HG02870 (cell line): ENCODE measurements around the gene TMEM87B.
"Not testable (repeated sequence)": the region's sequence is repeated elsewhere in the genome, so short reads cannot be mapped to it uniquely, and the experiment has no call there.

Experiments
- ATAC-seq: cut with Tn5 transposase; IDR thresholded peaks from one replicate; pipeline ENCODE4 v1.9.1; 2021; ENCODE audit warnings: mild to moderate bottlenecking, moderate library complexity; ENCODE audit not compliant: unreplicated experiment

The TMEM87B gene

DNA sequence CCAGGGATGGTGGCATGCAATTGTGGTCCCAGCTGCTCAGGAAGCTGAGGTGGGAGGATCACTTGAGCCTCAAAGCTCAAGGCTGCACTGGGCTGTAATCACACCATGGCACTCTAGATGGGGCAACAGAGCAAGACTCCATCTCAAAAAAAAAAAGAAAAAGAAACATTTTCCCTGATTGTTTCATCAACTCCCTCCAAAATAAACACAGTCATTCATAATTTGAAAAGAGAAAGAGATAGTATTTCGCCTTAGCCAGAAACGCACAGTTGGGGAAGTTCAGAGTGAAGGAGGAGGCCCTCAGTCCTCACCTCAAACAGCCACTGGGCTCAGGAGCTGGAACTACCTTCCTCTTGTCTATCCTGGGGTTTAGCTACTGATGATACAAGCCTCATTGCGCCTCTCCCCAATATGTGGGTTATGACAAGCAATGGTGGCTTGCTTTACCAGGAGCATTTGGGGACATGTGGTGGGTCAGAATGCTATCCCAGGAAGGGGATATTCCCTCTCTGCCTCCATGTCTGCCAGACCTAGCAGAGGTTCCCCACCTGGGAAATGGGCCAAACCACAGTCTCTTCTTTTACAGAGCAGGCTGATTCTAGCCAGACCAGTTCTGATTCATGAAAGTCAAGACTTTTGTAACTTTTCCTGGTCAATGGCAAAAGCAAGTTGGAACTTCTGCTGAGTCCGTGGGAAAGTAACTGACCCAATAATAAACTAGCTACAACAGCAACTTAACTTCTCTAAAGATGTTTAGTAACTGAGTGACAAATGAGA is 22.2 kb upstream of the TMEM87B start:
- no peak for ATAC-seq

DNA sequence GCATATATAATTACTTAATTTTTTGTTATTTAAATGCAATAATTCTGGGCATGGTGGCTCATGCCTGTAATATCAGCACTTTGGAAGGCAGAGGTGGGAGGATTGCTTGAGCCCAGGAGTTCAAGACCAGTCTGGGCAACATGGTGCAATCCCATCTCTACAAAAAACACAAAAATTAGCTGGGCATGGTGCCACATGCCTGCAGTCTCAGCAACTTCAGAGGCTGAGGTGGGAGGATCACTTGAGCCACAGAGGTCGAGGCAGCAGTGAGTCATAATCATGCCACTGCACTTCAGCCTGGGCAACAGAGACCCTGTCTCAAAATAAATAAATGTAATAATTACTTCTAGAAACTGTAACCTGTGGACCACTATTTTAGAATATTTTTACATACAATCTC is 21.5 kb upstream of the TMEM87B start:
- ATAC-seq, result no peak

DNA sequence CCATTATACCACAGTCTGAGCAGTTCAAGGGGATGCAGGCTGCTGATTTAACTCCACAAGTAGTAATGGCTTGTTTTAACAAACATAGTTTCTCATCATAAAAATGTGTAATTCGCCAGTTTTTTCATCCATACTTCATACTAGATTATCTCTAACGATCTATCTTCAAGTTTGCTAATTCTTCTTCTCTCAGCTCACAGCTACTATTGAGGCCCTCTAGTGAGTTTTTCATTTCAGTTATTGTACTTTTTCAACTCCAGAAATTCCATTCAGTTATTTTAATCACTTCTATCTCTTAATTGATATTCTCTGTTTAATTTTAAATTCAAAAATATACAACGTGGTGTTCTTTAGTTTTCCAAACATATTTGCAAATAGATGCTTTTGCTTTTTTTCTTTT is 20.1 kb upstream of the TMEM87B start:
- no peak for ATAC-seq

DNA sequence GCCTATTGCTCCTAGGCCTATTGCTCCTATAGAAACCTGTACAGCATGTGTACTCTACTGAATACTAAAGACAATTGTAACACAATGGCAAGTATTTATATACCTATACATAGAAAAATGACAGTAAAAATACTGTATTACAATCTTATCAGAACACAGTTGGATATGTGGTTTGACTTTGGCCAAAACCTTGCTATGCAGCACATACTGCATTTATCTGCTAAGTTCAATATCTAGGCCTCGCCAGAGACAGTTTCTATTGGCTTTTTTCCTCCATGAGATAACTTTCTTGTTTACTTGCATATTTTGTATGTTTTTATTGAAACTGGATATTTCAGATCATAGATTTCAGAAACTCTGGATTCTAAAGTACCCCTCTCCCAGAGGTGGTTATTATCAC is 19.3 kb upstream of the TMEM87B start:
- no peak for ATAC-seq

DNA sequence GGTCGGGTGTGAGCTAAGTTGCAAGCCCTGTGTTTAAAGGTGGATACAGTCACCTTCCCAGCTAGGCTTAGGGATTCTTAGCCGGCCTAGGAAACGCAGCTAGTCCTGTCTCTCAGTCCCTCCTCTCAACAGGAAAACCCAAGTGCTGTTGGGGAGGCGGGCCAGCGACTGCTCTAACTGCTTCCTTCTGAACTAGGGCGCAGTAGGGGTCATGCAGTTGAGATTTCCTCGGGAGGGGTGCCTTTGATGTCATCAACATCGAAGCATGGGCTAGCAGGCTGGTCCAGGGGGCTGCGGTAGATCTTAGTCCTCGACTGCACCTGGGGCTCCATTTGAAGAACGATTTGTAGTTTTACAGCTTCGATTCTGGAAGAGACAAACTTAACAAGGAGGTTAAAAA is 15.5 kb upstream of the TMEM87B start:
- not testable (repeated sequence) for ATAC-seq

DNA sequence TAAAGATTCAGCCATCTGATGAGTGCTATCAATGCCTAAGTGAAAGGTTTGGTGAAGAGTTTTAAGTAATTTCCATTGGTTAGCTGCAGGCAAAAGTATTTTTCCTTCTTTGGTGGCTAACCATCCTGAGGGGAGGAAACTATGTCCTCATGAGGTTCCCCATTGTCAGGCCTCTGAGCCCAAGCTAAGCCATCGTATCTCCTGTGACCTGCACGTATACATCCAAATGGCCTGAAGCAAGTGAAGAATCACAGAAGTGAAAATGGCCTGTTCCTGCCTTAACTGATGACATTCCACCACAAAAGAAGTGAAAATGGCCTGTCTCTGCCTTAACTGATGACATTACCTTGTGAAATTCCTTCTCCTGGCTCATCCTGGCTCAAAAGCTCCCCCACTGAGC is 15.0 kb upstream of the TMEM87B start:
- not testable (repeated sequence) for ATAC-seq

DNA sequence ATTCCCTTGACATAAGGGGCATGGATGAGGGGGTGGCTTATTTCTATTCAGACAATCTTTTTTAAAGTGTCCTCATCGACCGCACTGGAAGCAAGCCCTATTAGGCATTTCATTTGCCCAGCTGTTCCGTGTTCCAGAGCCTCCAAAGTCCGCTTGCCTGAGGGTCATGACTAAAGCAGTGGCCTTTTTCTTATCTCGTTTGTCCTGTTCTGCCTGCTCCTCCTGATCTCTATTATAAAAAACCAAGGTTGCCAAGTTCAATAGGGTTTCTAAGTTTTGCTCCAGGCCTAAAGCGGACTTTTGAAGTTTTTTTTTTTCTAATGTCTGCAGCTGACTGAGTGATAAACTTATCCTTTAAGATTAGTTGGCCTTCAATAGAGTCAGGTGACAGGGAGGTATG is 13.6 kb upstream of the TMEM87B start:
- not testable (repeated sequence) for ATAC-seq

DNA sequence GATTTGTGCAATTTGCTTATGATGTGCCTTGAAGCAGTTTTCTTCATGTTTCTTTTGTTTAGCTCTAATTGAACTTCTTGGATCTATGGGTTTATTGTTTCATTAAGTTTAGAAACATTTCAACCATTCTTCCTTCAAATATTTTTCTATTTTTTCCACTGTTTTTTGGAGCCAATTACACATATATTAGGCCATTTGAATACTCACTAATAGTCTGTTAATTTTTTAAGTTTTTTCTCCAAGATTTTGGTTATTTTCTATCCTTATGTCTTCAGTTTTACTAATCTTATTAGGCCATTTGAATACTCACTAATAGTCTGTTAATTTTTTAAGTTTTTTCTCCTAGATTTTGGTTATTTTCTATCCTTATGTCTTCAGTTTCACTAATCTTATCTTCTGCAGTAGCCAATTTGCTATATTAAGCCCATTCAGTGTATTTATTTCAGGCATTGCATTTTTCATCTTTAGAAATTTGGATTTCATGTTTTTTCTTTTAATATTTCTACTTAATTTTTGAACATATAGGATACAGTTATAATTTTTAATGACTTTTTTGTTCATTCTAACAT is 9.5 kb upstream of the TMEM87B start:
- ATAC-seq, result no peak

DNA sequence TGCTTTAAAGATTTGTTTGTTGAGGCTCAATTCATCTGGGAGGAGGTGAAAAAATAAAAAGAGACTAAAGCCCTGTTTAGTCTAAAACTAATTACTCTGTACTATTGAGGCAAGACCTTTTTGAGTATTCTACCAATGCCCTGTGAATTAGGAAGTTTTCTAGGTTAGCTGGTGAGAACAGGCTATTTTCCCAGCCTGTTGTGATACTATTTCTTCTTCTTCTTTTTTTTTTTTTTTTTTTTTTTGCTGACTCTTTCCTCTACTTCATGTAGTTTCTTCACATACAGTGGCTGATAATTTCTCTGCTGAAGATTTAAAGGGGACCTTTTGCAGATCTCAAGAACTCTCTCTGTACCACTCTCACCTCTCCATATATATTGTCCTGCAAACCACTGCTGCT is 8.8 kb upstream of the TMEM87B start:
- ATAC-seq, result no peak

DNA sequence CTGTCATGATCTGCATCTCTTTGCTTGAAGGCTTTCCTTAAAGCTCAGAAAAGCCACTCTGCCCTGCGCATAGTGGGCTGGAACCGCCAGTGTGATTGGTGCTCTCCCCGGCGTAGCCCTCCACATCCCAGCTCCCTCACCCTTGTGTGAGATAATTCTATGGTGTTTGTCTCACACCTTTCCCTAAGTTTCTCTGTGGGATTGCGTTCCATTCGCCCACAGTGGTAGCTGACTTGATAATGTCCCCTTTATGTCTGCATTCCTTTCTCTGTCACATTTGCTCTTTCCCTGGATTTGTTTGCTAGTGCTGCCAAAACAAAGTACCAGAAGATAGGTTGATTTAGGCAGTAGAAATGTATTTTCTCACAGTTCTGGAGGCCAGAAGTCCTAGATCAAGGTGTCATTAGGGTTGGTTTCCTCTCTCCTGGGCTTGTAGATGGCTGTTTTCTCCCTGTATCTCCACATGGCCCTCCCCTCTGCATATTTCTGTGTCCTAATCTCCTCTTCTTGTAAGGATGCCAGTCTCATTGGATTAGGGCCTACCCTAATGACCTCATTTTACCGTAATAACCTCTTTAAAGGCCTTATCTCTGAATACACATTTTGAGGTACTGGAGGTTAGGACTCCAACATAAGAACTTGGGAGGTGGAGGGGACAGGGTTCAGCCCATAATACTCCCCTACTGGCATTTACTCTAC is 7.4 kb upstream of the TMEM87B start:
- ATAC-seq, result no peak

DNA sequence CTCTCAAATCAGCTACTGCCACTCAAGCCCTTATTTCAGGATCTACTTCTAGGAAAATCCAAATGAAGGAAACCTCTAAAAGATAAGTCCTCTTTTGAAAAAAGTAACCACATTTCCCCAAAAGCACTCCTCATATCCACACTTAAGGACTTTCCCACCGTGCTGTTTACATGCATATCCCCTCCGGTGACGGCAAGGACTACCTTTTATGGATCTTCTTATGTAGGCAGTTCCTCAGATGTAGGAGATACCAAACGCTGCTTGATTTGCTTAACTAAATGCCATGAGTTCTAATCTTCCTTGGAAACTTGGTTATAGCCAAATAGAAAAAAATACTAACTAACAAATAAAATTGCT is 6.9 kb upstream of the TMEM87B start:
- ATAC-seq, result no peak

DNA sequence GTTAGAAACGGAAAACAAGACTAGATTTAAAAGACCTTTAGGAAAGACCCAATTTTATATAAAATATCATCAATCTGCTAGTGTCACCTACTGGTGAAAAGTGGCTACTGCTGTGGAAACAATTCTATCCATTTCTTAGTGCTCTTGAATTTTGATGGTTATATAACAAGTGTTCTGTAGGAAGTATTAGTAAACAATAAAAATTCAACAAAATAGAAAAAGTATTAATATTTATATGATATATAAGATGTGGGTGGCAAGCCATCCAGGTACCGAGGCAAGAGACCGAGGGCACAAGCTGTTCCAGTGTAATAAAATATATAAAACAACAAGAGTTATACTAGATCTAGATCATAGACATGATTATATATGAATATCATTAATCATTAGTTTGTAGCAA is 6.2 kb upstream of the TMEM87B start:
- ATAC-seq, result no peak

DNA sequence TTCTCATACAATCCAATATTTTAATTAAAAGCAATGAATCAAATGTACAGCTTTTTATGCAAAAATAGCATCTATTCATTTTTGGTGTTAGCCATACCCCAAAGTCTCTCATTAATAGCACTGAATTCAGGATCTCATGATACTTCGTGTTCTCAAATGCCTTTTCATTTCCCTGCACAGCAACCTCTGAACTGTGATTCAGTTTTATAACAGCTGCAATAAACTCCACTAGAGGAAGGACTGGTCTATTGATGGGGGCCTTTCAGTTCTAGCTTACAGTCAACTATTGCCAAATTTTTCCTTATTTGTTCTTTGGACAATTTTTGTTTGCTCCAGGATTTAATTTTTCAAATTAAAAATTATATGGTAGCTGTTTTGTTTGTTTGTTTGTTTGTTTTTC is 4.8 kb upstream of the TMEM87B start:
- ATAC-seq, result no peak

DNA sequence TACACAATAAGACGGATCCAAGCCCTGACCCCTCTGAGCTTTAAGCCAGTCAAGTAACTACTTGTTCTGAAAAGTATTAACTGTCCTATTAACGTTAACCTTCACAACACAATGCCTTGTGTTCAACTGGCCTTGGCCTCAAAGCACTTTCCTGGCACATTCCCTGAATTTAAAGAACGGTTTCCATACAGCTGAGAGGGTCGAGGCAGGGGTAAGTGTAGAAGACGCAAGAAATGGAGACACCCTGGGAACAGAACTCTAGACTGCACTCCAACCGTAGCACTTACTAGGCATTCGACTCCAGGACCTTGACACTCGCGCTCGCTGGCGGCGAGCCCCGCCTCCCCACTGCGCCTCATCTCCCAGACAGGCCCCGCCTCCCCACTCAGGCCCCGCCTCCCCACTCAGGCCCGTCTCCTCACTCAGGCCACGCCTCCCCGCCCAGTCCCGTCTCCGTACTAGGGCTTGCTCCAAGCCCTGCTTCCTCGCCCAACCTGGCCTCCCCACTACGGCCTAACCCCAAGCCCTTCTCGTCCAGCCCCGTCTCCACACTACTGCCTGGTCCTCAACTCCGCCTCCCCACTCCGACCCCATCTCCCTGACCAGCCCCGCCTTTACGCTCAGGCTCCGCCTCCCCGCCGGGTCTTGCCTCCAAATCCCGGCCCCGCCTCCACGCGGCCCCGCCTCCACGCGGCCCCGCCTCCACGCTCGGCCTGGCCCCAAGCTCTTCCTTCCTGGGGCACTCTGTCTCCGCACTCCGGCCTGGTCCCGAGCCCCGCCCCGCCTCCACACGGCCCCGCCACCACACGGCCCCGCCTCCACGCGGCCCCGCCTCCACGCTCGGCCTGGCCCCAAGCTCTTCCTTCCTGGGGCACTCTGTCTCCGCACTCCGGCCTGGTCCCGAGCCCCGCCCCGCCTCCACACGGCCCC is 887 bp upstream of the TMEM87B start:
- peak; percentile 57 for ATAC-seq

DNA sequence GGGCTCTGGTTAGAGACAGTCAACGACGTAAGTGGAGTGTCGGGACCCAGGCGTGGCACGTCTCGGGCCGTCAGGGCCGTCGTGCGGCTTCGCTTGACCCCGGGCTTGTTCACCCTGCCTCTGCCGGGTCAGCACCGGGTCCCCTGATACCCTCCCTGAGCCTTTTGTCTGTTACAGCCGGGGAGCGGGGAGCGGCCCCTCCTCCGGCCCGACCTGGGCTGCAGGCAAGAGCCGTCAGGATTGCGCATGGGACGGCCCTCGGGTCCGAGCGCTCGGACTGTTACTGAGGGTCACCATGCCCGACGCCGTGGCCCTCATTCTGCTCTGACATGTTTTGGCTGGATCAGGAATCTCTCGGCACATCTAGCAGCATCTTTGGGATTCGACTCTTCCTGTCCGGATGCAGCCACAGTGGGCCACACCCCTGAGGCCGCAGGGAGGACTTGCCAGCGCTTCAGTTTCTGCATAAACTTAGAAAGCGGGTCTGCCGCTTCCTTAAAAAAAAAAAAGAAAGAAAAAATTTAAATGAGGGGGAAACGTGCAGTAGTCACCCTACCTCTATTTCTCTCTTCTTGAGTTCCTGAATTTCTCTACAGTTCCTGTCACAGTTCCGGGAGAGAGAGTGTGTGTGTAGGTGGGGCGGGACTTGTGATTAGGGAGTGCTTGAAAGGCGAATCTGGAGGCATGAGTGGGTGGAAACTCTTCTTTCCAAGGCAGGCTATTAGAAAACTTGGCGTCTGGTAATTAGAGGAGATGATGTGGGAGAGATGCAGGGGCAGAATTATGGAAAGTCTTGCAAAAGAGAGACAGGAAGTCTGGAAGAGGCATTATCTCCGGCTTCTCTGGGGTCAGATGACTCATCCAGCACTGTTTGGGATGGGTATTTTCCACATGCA is 909 bp downstream of the TMEM87B start:
- no peak for ATAC-seq

DNA sequence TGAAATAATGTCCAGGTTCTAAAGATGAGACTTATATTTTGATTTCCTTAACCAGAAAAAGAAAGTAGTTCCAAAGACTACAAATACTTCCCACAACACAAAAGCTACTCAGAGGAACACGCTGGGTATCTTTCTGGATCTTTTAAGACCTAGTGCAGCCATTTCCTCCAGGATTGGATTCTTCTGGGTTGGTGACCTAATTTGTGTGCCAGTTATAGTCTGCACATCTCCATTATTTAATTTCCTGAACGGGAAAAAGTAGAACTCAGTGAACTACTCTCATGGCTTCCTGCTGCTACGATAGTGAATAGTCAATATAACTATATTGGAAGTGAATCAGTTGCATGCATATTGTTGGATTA is 1.5 kb downstream of the TMEM87B start:
- no peak for ATAC-seq

DNA sequence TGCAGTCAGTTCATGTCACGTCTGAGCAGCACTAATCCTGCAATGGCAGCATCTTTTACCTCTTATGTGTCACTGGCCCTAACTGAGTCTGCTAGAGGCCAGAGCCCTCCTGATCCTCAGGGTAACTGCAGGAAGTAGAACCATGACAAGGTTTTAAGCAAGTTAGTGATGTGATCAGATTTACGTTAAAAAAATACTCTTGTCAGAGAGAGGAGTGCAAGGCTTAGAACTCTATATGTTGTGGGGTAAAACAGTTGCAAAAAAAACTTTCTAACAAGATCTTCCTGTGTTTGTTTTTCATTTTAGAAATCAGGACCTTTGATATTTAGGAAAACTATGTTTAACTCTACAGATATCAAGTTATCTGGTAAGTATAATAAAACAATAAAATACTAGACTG is 4.6 kb downstream of the TMEM87B start:
- no peak for ATAC-seq

DNA sequence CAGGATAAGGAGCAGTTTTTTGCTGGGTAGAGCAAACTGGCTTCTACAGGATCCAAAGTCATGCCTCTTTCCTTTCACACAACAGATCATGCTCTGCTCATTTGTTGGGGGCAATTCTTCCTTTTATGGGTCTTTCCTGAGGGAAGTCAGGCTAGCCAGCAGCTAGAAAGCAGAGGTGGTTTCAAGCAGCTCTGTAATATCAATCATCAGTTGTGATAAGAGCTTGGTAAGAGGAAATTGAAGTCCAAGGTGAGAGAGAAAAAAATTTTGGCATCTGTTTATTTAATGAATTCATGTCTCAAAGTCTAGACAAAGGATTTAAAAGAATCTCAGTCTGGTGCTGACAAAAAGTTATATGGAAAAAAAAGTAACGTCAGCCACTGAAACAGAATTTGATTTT is 6.2 kb downstream of the TMEM87B start:
- ATAC-seq, result no peak

DNA sequence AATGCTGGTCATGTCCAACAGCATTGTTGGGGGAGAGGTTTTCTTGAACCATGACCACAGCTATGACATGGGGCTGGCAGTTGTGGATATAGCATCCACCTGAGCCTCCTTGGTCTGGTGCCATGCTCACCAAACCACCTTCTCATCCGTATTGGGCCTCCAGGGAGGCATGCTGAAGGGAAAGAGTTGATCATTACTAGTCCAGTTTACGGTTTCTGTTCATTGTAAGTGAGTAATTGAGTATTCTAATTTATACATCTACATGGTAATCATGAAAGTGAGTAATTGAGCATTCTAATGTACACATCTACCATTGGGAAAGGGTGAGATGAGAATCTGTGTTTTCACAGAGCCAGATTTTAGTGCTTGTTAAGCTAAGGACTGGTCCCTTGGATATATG is 6.8 kb downstream of the TMEM87B start:
- ATAC-seq, result no peak

DNA sequence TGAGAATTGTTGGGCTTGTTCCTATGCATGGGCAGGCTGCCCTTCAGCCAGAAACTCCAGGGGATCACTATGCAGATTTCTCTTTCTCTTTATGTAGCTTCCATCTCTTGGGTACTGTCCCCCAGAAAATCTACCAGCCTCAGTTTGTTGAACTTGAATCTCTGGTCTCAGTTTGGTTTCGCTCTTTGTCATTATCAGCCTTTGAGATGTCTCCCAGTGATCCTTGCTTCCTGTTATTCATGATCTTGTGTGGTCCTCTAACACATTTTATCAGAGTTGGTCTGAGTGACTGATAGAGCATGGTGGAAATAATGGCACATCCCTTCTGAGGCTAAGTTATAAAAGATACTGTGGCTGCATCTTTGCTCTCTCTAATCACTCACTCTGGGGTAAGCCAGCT is 7.8 kb downstream of the TMEM87B start:
- ATAC-seq, result no peak
